GM23338 (cell line): ENCODE results near the gene EFCAB6. TPM values are rescaled to one million over a fixed set of nuclear protein-coding genes. Genes with fewer than 3 reads are reported as not detected.

Source experiments
- ATAC-seq: fragments of 200-7000 bp; cut with Tn5 transposase; 3 replicates; pipeline ENCODE4 v1.9.1; 2020
- DNase-seq: peaks from one replicate; pipeline ENCODE4 v3.0.0-alpha.2; 2015; ENCODE audit warnings: low spot score
- H2AFZ ChIP-seq: fragments of 200-600 bp; sonication (generic); 2 replicates; pipeline ENCODE4 v1.8.0; 2016; ENCODE audit warnings: antibody characterized with exemption, mild to moderate bottlenecking, moderate library complexity
- H3F3A ChIP-seq: fragments of 200-600 bp; sonication (generic); replicated peaks from 2 replicates; pipeline ENCODE4 v1.8.0; 2017; ENCODE audit warnings: antibody characterized with exemption, mixed run types, low read depth
- H3K27ac ChIP-seq: fragments of 200-600 bp; sonication (generic); 2 replicates; pipeline ENCODE4 v1.6.1; 2016; ENCODE audit warnings: low read depth
- H3K27me3 ChIP-seq: fragments of 200-600 bp; sonication (generic); 2 replicates; pipeline ENCODE4 v1.8.0; 2016; ENCODE audit warnings: mild to moderate bottlenecking, mixed run types, moderate library complexity; ENCODE audit not compliant: insufficient read depth
- H3K36me3 ChIP-seq: fragments of 200-600 bp; sonication (generic); 2 replicates; pipeline ENCODE4 v1.8.0; 2016; ENCODE audit warnings: mild to moderate bottlenecking; ENCODE audit not compliant: insufficient read depth
- H3K4me1 ChIP-seq: fragments of 200-600 bp; sonication (generic); 2 replicates; pipeline ENCODE4 v1.8.0; 2016; ENCODE audit warnings: mild to moderate bottlenecking, moderate library complexity; ENCODE audit not compliant: insufficient read depth
- H3K4me2 ChIP-seq: fragments of 200-600 bp; sonication (generic); 2 replicates; pipeline ENCODE4 v1.7.1; 2017; ENCODE audit warnings: mixed run types
- H3K4me3 ChIP-seq: fragments of 200-600 bp; sonication (generic); 2 replicates; pipeline ENCODE4 v1.6.1; 2016; ENCODE audit warnings: mixed run types
- H3K79me2 ChIP-seq: fragments of 200-600 bp; sonication (generic); replicated peaks from 2 replicates; pipeline ENCODE4 v1.8.0; 2017; ENCODE audit warnings: mild to moderate bottlenecking; ENCODE audit not compliant: insufficient read depth
- H3K9me2 ChIP-seq: fragments of 200-600 bp; sonication (generic); 2 replicates; pipeline ENCODE4 v1.8.0; 2017; ENCODE audit not compliant: insufficient read depth
- H4K20me1 ChIP-seq: fragments of 200-600 bp; sonication (generic); replicated peaks from 2 replicates; pipeline ENCODE4 v1.8.0; 2017; ENCODE audit warnings: mild to moderate bottlenecking; ENCODE audit not compliant: insufficient read depth
- H3K27ac Mint-ChIP-seq: 2 replicates; pipeline ENCODE4 v1.8.0; 2020; ENCODE audit warnings: inconsistent platforms, mild to moderate bottlenecking, moderate library complexity, mixed read lengths
- H3K27me3 Mint-ChIP-seq: 3 replicates; pipeline ENCODE4 v1.8.0; 2022; ENCODE audit warnings: low read depth, mild to moderate bottlenecking, moderate library complexity, mixed read lengths, inconsistent platforms; ENCODE audit not compliant: insufficient read depth, poor library complexity
- H3K36me3 Mint-ChIP-seq: 3 replicates; pipeline ENCODE4 v1.8.0; 2021; ENCODE audit warnings: low read depth, mild to moderate bottlenecking, inconsistent platforms, moderate library complexity, mixed read lengths
- H3K4me1 Mint-ChIP-seq: 3 replicates; pipeline ENCODE4 v1.8.0; 2020; ENCODE audit warnings: mild to moderate bottlenecking, inconsistent platforms, mixed read lengths
- H3K4me3 Mint-ChIP-seq: 3 replicates; pipeline ENCODE4 v1.8.0; 2021; ENCODE audit warnings: moderate library complexity, mild to moderate bottlenecking, inconsistent platforms, mixed read lengths
- H3K9me3 Mint-ChIP-seq: 3 replicates; pipeline ENCODE4 v1.8.0; 2020; ENCODE audit warnings: moderate library complexity, mild to moderate bottlenecking, inconsistent platforms, mixed read lengths
- CTCF ChIP-seq, 2 experiments: fragments of 200-600 bp in 1 of 2; sonication (generic) in 1 of 2; conservative IDR thresholded peaks; 2 replicates each; pipeline versions ENCODE4 v1.5.1 to v1.6.1; 2016 to 2017; ENCODE audit warnings: antibody characterized with exemption in 2 of 2, low read depth in 2 of 2, mild to moderate bottlenecking in 2 of 2, moderate library complexity in 1 of 2
- NANOG ChIP-seq: IDR thresholded peaks from 2 replicates; pipeline ENCODE4 v1.6.1; 2016; ENCODE audit warnings: antibody characterized with exemption, borderline replicate concordance
- POLR2AphosphoS5 ChIP-seq: IDR thresholded peaks from 2 replicates; pipeline ENCODE4 v1.6.1; 2016; ENCODE audit warnings: antibody characterized with exemption, low read depth
- REST ChIP-seq: IDR thresholded peaks from one replicate; pipeline ENCODE4 v1.6.1; 2018; ENCODE audit warnings: antibody characterized with exemption; ENCODE audit not compliant: unreplicated experiment
- STAT1 ChIP-seq: IDR thresholded peaks from one replicate; pipeline ENCODE4 v1.6.1; 2016; ENCODE audit warnings: antibody characterized with exemption; ENCODE audit not compliant: unreplicated experiment
- ZNF114 ChIP-seq: fragments of 250-450 bp; sonication (Bioruptor Pico); IDR thresholded peaks from 2 replicates; pipeline ENCODE4 v1.5.0; 2020; ENCODE audit warnings: mild to moderate bottlenecking, moderate library complexity
- ZNF331 ChIP-seq: fragments of 250-450 bp; sonication (Bioruptor Pico); IDR thresholded peaks from 2 replicates; pipeline ENCODE4 v1.5.0; 2020; ENCODE audit warnings: low read depth, mild to moderate bottlenecking, moderate library complexity
- polyA plus RNA-seq: library from polyadenylated mRNA; unstranded; fragments of >200 nt; fragmentation: Nextera tagmentation; extraction: Ambion mirVana; gene quantifications from 2 replicates; pipeline ENCODE4 v1.2.1, GENCODE V29; 2016
- total RNA-seq: library from RNA; depleted of rRNA; stranded (reverse); fragments of >200 nt; shearing (Covaris generic); gene quantifications from 2 replicates; pipeline ENCODE4 v1.2.3, GENCODE V29; 2014
- TF ChIP-seq, protein P1 (sequence below): fragments of 250-450 bp; sonication (Bioruptor Pico); IDR thresholded peaks from 2 replicates; pipeline ENCODE4 v1.5.0; 2020; ENCODE audit warnings: mild to moderate bottlenecking, moderate library complexity

Gene EFCAB6
- total and polyA plus RNA-seq, 2 experiments from 2014 or later: 1.1 to 1.8 TPM

DNA sequence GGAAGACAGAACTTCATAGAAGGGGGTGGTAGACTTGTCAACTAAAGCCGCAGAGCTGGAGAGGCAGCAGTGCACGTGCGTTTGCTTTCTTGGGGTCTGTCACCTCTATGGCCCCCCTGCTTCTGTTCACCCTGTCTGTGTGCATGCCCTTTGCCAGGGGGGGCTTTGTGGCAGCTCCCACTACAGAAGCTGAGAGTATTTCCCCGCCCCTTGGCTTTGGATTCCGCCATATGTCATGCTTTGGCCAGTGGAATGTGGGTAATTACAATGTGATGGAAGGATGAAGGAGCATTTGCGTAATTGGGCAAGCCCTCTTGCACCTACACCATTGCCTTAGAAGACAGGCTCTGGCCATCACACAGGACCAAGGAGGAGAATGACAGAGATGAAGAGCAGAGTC is 247.2 kb downstream of the EFCAB6 start:
- Mint-ChIP-seq H3K27ac (no peak overlapping the region), H3K9me3 (no peaks in the 10 kb centered on the region), H3K4me3 (no peak overlapping the region), H3K36me3 (no peaks in the 10 kb centered on the region), H3K27me3 (peaks cover 9% of the 10 kb centered on the region), H3K4me1 (peaks cover 9% of the 10 kb centered on the region)
- TF ChIP-seq REST (no peak), CTCF (conservative IDR thresholded peaks at IDR 0.05; ENCODE audit: low read depth in 2 of 2) (no peak), ZNF114 (no peak), POLR2AphosphoS5 (no peak), STAT1 (no peak), NANOG (no peak), ZNF331 (CRISPR knock-in tag) (no peak)
- TF ChIP-seq, protein P1, sequence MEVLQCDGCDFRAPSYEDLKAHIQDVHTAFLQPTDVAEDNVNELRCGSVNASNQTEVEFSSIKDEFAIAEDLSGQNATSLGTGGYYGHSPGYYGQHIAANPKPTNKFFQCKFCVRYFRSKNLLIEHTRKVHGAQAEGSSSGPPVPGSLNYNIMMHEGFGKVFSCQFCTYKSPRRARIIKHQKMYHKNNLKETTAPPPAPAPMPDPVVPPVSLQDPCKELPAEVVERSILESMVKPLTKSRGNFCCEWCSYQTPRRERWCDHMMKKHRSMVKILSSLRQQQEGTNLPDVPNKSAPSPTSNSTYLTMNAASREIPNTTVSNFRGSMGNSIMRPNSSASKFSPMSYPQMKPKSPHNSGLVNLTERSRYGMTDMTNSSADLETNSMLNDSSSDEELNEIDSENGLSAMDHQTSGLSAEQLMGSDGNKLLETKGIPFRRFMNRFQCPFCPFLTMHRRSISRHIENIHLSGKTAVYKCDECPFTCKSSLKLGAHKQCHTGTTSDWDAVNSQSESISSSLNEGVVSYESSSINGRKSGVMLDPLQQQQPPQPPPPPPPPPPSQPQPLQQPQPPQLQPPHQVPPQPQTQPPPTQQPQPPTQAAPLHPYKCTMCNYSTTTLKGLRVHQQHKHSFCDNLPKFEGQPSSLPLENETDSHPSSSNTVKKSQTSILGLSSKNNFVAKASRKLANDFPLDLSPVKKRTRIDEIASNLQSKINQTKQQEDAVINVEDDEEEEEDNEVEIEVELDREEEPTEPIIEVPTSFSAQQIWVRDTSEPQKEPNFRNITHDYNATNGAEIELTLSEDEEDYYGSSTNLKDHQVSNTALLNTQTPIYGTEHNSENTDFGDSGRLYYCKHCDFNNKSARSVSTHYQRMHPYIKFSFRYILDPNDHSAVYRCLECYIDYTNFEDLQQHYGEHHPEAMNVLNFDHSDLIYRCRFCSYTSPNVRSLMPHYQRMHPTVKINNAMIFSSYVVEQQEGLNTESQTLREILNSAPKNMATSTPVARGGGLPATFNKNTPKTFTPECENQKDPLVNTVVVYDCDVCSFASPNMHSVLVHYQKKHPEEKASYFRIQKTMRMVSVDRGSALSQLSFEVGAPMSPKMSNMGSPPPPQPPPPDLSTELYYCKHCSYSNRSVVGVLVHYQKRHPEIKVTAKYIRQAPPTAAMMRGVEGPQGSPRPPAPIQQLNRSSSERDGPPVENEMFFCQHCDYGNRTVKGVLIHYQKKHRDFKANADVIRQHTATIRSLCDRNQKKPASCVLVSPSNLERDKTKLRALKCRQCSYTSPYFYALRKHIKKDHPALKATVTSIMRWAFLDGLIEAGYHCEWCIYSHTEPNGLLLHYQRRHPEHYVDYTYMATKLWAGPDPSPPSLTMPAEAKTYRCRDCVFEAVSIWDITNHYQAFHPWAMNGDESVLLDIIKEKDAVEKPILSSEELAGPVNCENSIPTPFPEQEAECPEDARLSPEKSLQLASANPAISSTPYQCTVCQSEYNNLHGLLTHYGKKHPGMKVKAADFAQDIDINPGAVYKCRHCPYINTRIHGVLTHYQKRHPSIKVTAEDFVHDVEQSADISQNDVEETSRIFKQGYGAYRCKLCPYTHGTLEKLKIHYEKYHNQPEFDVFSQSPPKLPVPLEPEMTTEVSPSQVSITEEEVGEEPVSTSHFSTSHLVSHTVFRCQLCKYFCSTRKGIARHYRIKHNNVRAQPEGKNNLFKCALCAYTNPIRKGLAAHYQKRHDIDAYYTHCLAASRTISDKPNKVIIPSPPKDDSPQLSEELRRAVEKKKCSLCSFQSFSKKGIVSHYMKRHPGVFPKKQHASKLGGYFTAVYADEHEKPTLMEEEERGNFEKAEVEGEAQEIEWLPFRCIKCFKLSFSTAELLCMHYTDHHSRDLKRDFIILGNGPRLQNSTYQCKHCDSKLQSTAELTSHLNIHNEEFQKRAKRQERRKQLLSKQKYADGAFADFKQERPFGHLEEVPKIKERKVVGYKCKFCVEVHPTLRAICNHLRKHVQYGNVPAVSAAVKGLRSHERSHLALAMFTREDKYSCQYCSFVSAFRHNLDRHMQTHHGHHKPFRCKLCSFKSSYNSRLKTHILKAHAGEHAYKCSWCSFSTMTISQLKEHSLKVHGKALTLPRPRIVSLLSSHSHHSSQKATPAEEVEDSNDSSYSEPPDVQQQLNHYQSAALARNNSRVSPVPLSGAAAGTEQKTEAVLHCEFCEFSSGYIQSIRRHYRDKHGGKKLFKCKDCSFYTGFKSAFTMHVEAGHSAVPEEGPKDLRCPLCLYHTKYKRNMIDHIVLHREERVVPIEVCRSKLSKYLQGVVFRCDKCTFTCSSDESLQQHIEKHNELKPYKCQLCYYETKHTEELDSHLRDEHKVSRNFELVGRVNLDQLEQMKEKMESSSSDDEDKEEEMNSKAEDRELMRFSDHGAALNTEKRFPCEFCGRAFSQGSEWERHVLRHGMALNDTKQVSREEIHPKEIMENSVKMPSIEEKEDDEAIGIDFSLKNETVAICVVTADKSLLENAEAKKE: no peak
- Histone ChIP-seq H3F3A (no peaks in the 10 kb centered on the region), H4K20me1 (no peaks in the 10 kb centered on the region), H3K9me2 (0 out of 2 replicates have a peak, but pooled peaks cover 6% of the 10 kb centered on the region), H3K27me3 (no peaks in the 10 kb centered on the region), H3K27ac (no peak overlapping the region), H3K4me2 (no peak overlapping the region), H3K4me3 (no peak overlapping the region), H3K36me3 (no peaks in the 10 kb centered on the region), H2AFZ (no peak overlapping the region), H3K79me2 (no peaks in the 10 kb centered on the region), H3K4me1 (no peaks in the 10 kb centered on the region)
- ATAC-seq (no peak), DNase-seq (no peak)
